Cerebellar nuclear complex (tissue), 1 donor: ENCODE data around the gene ACY1.

Experiments used
- DNase-seq, 2 experiments: peaks; one replicate each; lab custom pipeline; 2025; lab: John Stamatoyannopoulos, UW

Gene ACY1

DNA sequence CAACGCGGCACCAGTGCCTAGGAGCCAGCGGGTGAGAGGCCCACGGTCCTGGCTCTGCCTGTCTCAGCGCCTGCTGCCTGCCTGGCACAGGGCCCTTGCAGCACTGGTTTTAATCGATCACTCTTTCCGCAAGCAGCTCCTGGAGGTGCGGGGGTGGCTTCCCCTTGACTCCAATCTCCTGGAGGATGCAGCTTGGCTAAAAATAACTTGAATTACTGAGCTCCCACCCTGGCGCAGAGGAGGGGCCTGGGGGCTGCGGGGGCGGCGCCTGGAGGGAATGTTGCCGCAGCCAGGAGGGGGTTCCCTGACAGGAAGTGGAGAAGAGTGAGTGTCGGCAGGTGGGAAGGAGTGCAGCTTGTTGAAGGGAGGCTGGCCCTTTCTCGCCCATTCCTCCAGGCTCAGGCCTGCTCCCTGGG, 22.2 kb downstream of the ACY1 start:
- no peak for DNase-seq

DNA sequence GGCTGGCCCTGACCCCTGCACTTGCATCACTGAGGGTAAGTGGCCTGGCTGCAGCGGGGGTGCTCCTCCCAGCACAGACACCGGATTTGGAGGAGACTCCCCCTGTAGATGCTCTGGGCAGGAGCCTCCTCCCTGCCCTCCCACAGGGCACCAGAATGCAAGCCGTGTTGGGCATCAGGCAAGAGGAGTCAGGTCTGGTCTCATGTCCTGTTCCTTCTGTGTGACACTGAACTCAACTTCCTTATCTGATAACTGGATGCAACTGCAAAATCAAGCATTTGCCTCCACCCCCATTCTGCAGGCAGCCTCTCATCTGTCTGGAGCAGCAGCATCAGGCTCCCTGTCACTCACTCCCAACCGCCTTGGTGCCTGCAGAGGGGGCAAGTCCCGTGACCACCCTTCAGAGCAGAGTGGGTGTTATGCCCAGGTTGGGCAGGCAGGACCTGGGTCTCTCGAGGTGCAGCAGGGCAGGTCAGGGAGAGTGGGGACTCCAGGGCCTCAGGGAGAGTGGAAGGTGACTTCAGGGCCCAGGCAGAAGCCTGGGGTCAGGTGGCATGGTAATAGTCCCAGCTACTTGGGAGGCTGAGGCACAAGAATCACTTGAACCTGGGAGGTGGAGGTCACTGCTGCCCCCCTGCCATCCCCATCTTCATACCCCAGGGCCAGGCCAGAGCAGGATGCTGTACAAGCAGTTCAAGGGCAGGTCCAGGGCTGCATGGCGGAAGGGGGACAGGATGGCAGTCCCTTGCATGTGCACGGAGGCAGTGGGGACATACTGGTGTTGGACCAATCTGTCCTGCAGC, 22.9 kb downstream of the ACY1 start:
- no peak for DNase-seq

DNA sequence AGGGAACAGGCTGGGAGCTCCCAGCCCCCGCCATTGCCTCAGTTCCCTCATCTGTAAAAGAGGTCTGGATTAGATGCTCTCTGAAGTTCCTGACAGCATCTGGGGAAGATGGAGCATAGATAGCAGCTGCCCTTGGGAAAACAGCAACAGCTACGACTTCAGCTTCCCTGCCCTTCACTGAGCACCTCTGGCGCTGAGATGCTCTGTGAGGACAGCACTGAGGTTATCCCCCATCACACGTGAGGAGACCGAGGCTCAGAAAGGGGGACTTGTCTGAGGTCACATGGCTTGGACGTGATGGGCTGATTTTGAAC, 23.4 kb downstream of the ACY1 start:
- no peak for DNase-seq

GRCh38 chr3:52007291-52007690, 24.0 kb downstream of the ACY1 start:
- DNase-seq = no peak

- no peak for DNase-seq
Observed at GRCh38 chr3:52010431-52010830, 27.1 kb downstream of the ACY1 start.

- DNase-seq = no peak
Observed at GRCh38 chr3:52012699-52013098, 29.4 kb downstream of the ACY1 start.

- no peak for DNase-seq
Observed at GRCh38 chr3:52013802-52014598, 30.7 kb downstream of the ACY1 start.

DNA sequence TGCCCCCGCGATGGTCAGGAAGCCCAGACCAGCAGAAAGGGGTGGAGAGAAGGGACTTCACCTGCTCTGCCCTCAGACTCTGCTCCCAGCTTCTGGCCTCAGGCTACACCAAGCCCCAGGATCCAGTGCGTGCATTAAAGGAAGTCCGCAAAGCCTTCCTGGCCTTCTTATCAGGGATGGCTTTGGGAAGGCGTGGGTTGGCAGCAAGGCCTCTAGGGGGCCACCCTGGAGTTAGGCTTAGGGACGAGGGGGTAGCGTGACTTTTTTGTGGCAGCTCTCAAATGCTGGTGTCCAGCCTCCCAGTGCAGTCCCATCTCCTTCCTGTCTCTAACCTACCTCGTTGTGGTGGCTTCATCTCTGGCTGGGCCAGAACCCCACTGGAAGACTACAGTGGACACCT, 31.3 kb downstream of the ACY1 start:
- DNase-seq = no peak

GRCh38 chr3:52015438-52016228, 32.3 kb downstream of the ACY1 start:
- DNase-seq = no peak

DNA sequence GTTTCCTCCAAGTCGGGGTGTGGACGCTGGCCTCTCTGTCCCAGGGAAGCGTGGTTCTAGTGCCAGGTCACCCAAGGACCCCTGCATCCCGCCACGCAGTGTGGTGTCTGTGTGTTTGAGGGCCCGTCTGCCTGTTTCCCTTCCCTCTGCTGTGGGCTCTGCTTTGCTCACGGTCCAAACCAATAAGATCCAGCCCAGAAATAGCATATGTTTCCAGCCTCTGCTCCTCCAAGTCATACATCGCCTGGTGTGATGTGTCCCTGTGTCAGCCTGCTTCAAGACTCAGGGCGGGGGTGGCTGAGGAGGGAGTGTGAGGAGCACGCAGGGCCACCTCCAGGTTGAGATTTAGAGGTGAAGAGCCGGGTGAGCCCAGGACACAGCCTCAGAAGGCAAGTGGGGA, 34.3 kb downstream of the ACY1 start:
- DNase-seq = no peak

DNA sequence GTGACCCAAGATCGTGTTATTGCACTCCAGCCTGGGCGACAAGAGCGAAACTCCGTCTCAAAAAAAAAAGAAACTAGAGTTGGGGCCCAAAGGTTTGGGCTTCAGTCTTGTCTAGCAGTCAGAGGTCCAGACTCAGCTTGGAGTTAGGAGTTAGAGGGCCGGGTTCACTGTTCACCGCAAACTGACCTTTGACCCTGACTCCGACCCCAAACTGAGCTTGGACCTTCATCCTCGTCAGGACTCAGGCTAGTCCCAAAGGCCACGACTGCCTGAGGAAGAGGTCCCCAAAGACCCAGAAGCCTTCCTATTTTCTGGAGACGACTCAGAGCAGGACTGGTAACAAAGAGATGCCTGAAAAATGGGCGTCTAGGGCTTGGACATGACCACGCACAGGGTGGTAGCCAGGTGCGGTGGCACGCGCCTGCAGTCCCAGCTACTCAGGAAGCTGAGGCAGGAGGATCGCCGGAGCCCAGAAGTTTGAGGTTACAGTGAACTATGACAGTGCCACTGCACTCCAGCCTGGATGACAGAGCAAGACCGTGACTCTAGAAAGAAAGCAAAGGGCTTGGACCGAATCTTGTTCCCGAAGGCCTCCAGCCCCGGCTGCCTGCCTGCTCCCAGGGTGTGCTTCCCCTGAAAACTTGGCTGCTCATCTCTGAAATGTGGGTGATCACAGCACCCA, 35.1 kb downstream of the ACY1 start:
- no peak for DNase-seq

DNA sequence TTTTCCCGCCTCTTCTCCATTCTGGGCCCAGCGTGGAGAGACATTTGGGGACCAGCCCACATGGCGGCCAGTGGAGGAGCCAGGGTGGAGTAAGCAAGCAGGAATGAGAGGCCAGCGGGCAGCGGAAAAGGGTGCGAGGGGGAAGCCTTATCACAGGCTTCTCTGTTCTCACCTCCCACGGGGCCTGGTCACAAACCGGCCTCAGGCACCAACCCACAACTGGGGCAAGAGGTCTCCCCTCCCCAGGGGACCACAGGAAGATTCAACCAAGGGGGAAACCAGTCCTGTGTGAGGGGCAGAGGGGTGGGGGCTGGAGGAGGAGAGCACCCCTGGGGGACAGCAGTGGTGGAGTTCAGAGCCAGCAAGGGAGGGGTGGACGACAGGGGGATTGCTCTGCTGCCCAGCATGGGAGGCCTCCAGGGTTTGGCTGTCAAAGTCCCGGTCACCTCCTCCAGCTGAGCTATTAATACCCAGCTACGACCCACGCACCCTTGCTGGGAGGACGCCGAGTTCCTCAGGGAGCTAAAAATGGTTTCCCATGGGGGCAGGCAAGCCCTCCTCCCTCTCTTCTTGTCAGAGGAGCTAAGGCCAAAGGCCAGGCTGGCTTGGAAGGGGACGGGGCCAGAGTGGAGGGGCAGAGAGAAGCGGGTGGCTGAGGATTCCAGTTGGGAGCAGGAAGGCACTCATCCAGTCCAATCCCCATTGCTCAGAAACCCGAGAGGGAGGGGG, 36.2 kb downstream of the ACY1 start:
- no peak for DNase-seq

DNA sequence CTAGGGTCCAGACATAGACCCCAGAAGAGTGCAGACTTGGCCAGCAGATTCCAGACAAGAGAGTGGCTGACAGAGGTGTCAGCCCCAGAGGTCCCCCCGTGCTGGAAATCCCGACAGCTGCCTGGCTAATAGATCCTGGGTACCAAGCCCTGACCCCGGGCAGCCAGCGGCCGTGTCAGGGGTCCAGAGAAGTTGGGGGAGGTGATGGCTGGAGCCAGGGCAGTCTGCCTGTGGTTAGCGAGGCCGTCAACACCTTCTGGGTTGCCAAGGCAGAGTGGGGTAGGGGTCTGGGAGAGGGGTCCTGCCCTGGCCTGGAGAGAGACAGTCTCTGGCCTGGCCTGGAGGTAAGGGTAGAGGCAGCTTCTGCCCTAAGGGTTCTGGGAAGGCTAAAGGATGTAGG, 37.5 kb downstream of the ACY1 start:
- DNase-seq = no peak

- no peak for DNase-seq
Observed at GRCh38 chr3:52021489-52022268, 38.3 kb downstream of the ACY1 start.

- DNase-seq = no peak
Observed at GRCh38 chr3:52022323-52023100, 39.2 kb downstream of the ACY1 start.

DNA sequence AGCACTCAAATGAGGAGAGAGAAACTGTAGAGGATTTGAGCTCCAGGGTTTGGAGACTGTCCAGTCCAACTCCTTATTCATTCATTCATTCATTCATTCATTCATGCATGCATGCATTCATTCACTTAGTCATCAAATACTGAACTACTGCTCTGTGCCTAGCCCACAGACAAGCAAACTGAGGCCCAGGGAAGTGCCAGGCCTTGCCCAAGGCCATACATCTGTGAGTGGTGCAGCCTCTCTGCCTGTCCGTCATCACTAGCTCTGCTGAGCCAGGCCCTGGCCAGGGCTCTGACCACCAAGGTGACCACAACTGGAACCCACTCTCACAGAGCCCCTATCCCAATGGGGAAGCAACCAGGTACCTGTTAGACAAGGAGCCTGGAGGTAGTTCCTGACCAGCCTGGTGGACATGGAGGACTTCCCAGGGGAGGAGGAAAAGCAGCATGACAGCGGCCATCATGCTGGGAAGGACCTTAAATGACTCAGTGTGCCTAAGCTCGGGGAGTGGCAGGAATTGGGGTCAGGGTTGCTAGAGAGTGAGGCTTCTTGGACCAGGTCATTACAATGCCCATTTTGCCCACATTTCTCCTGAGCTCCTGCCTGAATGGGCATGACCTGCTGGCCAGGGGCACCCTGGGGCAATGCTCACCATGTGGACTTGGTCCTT, 39.9 kb downstream of the ACY1 start:
- DNase-seq = no peak

DNA sequence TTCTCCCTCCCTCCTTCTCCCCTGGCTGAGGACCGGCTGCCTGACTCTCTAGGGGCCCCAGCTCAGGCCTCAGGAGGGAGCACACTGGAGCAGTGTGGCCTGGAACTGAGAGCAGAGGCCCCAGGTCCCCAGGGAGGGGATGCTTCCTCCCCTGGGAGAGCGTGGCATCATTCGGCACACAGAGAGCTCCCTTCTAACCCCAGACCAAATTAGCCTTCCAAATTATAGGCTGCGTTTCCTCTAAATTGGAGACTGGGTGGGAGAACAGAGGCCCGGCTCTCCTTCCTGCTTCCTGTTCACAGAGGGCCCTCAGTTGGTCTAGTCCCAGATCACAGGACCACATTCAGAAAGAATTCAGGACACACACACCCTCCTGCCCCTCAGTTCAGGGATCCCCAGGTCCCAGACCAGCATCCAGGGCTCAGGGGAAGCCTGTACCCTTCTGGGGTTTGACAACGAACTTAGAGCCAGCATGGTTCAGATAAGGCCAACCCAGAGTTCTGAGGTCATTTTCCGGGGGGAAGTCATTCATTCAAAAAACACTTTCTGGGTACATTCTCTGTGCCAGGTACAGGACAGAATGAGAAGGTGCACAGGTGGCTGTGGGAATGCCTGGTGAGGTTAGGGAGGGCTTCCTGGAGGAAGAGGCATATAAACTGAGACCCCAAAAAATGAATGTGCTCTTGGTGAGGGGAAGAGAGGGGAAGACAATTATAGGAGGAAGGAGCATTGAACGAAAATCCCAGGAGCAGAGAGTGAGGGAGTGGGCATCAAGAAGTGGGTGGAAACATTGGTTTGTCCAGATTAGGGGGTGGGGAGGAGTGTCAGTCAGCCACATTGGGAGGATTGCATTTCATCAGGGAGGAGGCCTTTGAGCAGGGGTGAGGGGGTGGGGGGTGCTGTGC, 40.8 kb downstream of the ACY1 start:
- no peak for DNase-seq

DNA sequence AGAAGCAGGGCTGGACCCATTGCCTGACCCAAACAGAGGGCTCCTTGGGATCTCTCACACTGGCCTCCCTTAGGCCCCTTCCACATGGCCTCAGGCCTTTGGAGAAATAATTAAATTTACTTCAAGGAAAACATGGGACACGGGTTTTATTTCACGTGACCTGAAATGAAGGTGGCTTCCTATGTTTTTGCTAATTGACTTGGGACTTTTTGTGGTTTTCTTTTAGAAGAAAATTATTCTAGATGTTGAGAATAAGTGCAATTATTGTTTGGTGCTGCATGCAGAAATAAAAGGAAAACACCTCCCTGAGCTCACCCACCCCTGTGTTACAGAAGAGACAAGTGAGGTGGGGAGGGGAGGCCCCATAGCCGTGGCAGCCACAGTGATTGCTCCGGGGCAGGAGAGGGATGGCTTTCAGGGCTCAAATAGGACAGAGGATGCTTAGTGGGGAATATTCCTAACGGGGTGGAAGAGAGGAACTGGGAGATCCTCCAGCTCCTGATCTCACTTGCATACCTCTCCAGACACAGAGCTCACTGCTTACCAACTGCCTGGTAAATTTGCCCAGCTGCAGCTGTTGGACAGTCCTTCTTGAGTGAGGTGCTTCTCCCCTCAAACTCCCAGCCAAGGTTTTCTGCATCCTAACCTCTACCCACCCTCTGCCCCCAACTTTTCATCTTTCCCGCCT, 41.6 kb downstream of the ACY1 start:
- DNase-seq = no peak
